Neural crest cell (in vitro differentiated cells): ENCODE measurements around the gene MEF2D. TPM values are rescaled to one million over a fixed set of nuclear protein-coding genes. Genes with fewer than 3 reads are reported as not detected.

Source experiments
- DNase-seq: peaks from one replicate; pipeline ENCODE4 v3.0.0; 2021; ENCODE audit warnings: low read depth, mixed read lengths, low spot score
- H3K27ac Mint-ChIP-seq: one replicate; pipeline ENCODE4 v1.8.0; 2021; ENCODE audit warnings: mild to moderate bottlenecking, mixed read lengths; ENCODE audit not compliant: unreplicated experiment
- H3K27me3 Mint-ChIP-seq: 2 replicates; pipeline ENCODE4 v1.8.0; 2021; ENCODE audit warnings: low read depth, mild to moderate bottlenecking, mixed read lengths
- H3K36me3 Mint-ChIP-seq: 2 replicates; pipeline ENCODE4 v1.8.0; 2021; ENCODE audit warnings: low read depth, mild to moderate bottlenecking, mixed read lengths
- H3K4me1 Mint-ChIP-seq: 2 replicates; pipeline ENCODE4 v1.8.0; 2021; ENCODE audit warnings: mixed read lengths
- H3K4me3 Mint-ChIP-seq: one replicate; pipeline ENCODE4 v1.8.0; 2021; ENCODE audit warnings: mild to moderate bottlenecking, mixed read lengths
- H3K9me3 Mint-ChIP-seq: 2 replicates; pipeline ENCODE4 v1.8.0; 2021; ENCODE audit warnings: mixed read lengths
- microRNA-seq: library from miRNA; unstranded; fragments of <30 nt; microRNA quantifications from one replicate; pipeline ENCODE4, GENCODE V29; 2020
- total RNA-seq: library from RNA; stranded (reverse); gene quantifications from 2 replicates; pipeline ENCODE4 v1.2.1, GENCODE V29; 2021
- TF ChIP-seq, protein P1 (sequence below): fragments of 200-600 bp; sonication (generic); conservative IDR thresholded peaks from 2 replicates; pipeline ENCODE4 v1.5.0; 2021; ENCODE audit warnings: antibody characterized with exemption, mild to moderate bottlenecking

The MEF2D gene
- total RNA-seq, 1 donor from 2014 or later, result 17.3 TPM

DNA sequence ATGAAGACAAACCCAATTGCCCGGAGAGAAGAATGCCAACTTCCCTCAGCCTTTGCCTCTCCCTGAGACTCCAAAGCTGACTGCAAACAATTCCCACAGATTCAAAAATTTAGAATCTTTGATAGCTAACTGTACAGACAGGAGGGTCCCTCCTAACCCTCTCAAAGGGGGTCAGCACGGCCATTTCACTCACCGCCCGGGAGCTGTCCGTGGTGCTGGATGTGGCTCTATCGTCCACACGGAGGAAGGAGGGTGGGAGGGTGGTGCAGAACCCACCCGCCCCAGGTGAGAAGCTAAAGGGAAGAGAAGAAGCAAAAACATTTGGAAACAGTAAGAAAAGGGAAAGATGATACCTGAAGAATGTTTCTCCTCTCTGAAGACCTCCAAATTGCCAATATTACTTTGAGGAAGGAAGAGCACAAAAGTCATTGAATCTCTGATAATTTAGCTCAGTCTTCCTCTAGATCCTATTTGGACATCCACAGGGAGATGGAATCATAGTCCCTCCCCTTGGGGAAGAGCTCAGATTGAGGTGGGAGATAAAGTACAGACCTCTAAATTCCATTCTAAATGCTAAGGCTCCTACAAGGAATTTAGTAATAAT, 86.0 kb downstream of the MEF2D start:
- H3K36me3 Mint-ChIP-seq, result no peaks in the 10 kb centered on the region
- no peaks in the 10 kb centered on the region for H3K4me1 Mint-ChIP-seq
- no peak overlapping the region for H3K27ac Mint-ChIP-seq
- H3K4me3 Mint-ChIP-seq, result no peak overlapping the region
- peak; percentile 67 for DNase-seq
- H3K27me3 Mint-ChIP-seq, result peaks cover 96% of the 10 kb centered on the region
- no peaks in the 10 kb centered on the region for H3K9me3 Mint-ChIP-seq
- TF ChIP-seq, protein P1, sequence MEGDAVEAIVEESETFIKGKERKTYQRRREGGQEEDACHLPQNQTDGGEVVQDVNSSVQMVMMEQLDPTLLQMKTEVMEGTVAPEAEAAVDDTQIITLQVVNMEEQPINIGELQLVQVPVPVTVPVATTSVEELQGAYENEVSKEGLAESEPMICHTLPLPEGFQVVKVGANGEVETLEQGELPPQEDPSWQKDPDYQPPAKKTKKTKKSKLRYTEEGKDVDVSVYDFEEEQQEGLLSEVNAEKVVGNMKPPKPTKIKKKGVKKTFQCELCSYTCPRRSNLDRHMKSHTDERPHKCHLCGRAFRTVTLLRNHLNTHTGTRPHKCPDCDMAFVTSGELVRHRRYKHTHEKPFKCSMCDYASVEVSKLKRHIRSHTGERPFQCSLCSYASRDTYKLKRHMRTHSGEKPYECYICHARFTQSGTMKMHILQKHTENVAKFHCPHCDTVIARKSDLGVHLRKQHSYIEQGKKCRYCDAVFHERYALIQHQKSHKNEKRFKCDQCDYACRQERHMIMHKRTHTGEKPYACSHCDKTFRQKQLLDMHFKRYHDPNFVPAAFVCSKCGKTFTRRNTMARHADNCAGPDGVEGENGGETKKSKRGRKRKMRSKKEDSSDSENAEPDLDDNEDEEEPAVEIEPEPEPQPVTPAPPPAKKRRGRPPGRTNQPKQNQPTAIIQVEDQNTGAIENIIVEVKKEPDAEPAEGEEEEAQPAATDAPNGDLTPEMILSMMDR, result no peak

Small RNA genes within 50 kb of the gene (microRNA-seq; reads per million reads assigned to microRNA genes)
- gene MIR9-1, result not detected

Other genes with a start within 250 kb of the MEF2D start
- 116 and 122 TPM in 2 replicates for gene SMG5, start 217.9 kb downstream of the MEF2D start, total RNA-seq
- 4.3 and 4.6 TPM in 2 replicates for gene TMEM79, start 216.4 kb downstream of the MEF2D start, total RNA-seq
- 34.2 and 38.0 TPM in 2 replicates for gene GLMP, start 205.1 kb downstream of the MEF2D start, total RNA-seq
- gene VHLL, start 201.5 kb downstream of the MEF2D start, total RNA-seq, result 0.77 TPM in 1 of 2 replicates, not detected in the other
- 343 and 346 TPM in 2 replicates for gene CCT3, start 162.5 kb downstream of the MEF2D start, total RNA-seq
- 0.66 and 1.0 TPM in 2 replicates for gene TSACC, start 162.2 kb downstream of the MEF2D start, total RNA-seq
- gene RHBG, start 131.6 kb downstream of the MEF2D start, total RNA-seq, result not detected in 2 replicates
- 43.1 and 43.5 TPM in 2 replicates for gene IQGAP3, start 71.8 kb upstream of the MEF2D start, total RNA-seq
- not detected in 2 replicates for gene TTC24, start 78.9 kb upstream of the MEF2D start, total RNA-seq
- gene NAXE, start 91.0 kb upstream of the MEF2D start, total RNA-seq, result 76.5 and 80.6 TPM in 2 replicates
- gene GPATCH4, start 100.7 kb upstream of the MEF2D start, total RNA-seq, result 40.6 and 41.2 TPM in 2 replicates
- 0.70 and 0.91 TPM in 2 replicates for gene HAPLN2, start 118.6 kb upstream of the MEF2D start, total RNA-seq
- gene BCAN, start 141.3 kb upstream of the MEF2D start, total RNA-seq, result 2.4 and 3.1 TPM in 2 replicates
- 248 and 265 TPM in 2 replicates for gene NES, start 176.6 kb upstream of the MEF2D start, total RNA-seq
- 606 and 647 TPM in 2 replicates for gene CRABP2, start 204.8 kb upstream of the MEF2D start, total RNA-seq
- gene METTL25B, start 227.7 kb upstream of the MEF2D start, total RNA-seq, result 30.4 and 33.0 TPM in 2 replicates
- gene ISG20L2, start 228.0 kb upstream of the MEF2D start, total RNA-seq, result 47.0 and 52.7 TPM in 2 replicates
- 37.3 and 49.3 TPM in 2 replicates for gene MRPL24, start 240.3 kb upstream of the MEF2D start, total RNA-seq